Stromal cell of bone marrow (primary cell): ENCODE measurements around the gene LHX6.

Source experiments
- DNase-seq: peaks from one replicate; pipeline ENCODE4 v3.0.0-alpha.2; 2012; ENCODE audit warnings: low read depth

LHX6 gene

DNA sequence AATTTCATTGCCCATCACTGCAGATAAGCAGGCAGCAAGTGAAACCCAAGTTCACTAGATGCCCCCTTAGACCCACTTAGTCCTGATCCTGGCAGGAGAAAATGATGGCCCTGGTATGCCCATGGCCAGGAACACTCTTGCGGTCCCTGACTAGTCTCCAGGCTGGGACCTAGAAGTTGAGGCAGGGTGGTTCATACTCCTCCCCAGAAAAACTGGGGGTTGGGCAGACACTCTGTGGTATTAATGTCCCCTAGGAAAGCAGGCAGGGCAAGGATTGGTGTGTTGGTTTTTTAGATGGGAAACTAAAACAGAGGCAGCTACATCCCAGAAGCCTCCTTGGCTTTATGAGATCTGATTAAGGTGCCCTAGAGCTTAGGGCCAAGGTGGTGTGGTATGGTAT is 13.1 kb downstream of the LHX6 start:
- DNase-seq: no peak

DNA sequence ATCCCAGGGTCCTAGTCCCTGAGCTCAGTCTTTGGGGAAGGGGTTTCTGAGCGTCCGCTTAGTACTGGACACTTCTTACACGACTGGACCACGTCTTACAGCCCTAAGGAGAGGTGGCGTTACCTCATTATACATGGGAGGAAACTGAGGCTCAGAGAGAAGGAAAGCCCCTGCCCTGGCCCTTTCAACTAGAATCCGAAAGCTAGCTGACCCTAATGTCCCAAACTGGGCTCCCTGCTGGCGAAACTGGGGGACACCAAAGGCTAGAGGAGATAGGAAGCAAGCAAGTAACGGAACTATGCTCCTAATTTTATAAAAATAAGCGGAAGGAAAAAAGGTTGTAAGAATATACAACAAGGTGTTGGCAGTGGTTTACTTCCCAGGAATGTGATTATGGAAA is 14.2 kb downstream of the LHX6 start:
- no peak for DNase-seq

DNA sequence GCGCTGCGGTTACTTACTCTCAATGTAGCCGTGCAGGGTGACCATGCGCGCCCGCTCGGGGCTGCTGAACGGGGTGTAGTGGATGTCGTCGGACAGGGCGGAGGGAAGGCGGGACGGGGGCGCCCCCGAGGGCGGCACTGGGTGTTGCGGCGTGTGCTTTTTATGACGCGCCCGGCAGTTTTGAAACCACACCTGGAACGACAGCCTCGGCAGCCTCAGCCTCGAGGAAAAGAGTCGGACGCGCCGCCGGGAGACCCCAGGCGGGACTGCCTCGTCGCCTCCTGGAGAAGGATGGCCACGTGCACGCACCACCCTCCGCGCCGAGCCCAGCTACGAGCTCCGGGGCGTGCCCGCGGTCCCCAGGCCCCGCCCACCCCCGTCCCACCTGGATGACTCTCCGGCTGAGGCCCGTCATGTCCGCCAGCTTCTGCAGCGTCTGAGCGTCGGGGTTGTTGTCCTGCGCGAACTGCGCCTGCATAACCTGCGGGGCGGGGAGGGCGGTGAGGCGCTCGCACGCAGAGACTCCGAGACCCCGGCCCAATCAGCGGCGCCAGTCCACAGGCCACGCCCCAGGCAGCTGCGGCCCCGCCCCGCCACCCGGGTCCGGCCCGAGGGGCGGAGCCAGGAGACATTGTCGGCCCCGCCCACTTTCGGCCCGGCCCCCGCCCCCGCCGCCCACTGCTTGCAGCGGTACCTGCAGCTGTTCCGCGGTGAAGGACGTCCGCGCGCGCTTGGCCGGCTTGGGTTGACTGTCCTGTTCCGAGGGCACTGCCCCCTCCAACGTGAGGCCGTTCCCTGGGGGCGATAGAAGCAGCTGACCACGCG is 15.0 kb downstream of the LHX6 start:
- no peak for DNase-seq

DNA sequence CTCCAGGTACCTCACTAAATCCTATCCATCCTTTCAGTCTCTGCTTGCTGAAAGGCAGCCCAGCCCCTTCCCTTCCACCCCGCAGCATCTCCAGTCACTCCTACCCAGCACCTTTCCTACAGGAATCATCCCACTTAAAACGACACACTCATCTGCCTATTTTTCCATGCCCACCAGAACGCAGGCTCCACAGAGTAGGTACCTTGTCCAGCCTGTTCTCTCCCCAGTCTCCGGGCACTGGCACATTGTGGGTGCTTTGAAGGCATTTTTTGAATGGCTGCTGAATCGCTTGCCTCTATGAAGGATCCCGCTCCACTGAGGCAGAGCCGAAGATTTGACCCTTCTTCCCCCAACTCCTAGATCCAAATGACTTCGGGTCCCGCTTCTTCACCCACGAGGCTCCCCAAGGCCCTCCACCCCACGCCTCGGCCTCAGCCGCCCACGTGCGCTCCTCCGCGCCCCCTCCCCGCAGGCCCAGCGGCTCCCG is 15.6 kb downstream of the LHX6 start:
- DNase-seq: no peak

DNA sequence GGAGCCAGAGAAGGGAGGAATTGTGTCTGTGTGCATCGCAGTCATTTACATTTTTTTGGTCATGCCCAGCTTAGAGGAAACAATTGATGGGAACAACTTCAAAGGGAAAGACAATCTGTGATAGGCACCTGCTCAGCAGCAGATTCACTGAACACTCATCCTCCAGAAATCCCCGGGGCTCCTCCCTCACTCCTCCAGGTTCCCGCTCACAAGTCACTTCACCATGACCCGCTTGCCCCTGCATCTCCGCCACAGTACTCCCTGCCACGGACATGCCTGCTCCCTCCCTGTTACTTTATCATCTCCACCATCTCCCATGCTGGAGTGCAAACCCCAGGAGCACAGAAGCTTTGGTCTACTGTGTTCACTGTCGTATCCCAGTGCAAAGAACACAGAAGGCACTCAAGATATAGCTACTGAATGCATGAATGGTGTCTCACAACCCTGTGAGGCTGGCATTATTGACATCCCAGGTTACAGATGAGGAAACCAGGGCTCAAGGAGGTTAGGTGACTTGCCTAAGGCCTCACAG is 16.2 kb downstream of the LHX6 start:
- no peak for DNase-seq

DNA sequence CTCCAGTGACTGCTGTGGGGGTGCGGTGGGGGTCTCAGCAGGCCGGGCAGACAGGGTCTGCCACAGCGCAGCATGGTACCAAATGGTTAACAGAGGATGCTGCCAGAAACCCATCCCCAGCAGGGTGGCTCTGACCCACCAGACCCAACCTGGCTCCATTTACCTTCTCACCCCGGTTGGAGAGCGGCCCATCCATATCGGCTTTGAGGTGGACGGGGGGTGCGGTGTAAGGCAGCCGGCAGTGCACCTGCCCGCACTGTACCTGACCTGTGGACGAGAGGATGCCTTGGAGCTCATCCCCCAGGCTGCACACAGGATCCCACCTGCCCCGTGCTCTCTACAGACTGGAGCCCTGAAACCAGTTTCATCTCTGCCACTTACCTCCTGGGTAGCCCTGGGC is 19.3 kb downstream of the LHX6 start:
- DNase-seq: no peak

DNA sequence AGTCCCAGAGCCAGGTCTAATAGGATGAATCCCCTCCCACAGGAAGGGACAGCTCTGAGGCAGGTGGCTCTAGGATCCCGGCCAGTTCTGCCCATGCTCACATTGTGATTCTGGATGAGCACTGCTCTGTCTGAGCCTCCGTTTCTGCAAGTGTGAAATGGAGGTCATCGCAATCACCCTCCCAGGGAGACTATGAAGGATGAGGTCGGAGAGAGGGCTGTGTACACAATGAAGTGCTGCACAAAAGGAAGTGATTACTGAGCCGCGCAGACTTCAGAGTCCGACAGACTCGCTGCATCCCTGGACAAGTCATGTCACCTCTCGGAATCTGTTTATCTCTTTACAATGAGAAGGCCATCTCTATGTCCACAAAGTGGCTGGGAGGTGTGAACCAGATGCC is 21.7 kb downstream of the LHX6 start:
- DNase-seq: no peak

DNA sequence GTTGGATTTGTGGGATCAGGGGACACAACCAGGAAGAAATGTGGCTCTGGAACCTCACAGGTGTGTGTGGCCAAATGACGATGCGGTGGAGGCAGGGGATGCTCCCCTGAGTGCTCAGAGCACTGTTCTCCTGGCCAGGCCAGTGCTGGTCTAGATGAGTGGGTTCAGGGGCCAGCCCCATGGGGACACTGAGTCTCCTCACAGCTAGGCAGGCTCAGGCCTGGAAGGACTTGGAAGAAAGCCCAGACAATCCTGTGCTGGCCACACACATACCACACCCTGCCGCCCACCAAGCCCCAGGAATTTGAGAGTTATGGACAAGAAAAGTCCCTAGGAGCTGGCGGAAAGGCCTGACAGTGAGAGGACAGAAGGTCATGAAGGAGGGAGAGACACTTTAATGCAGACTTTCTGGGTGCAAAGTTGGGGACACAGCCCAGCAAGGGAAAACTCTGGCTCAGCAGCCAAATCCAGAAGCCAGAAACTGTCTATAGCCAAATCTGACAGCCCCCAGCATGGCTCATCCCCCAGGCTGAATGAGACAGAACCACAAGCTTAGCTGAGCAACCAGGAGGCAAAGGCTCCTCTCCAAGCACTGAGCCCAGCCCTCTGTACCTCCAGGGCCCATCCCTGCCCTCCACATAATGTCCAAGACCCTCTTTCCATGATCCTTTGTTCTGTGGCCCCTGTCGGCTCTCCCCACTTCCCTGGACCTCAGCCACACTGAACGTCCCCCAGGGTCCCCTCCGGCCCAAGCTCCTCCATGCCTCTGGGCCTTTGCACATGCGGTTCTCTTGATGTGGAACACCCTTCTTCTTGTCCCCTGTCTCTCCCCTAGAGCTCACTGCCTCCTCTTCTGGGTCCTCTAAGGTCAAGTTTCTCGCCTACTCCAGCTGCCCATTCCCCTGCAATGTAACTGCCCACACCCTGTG is 22.4 kb downstream of the LHX6 start:
- peak; percentile 64 for DNase-seq

DNA sequence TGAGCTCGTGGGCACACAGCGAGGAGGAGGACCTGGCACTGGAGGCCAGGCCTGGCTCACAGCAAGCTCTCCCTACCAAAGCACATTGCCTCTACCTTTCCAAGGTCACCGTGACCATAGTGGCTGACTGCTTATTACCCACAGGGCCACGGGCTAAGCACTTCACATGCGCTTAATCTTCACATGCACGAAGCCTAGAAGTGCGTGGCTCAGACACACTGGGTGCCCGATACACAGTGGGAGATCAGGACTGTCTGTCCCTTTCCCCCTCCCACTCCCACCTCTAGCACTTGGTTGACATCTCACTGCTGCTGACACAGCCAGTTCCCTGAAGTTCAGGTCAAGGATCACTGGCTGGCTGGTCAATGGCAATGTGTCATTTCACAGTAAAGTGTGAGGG is 23.6 kb downstream of the LHX6 start:
- DNase-seq: no peak

DNA sequence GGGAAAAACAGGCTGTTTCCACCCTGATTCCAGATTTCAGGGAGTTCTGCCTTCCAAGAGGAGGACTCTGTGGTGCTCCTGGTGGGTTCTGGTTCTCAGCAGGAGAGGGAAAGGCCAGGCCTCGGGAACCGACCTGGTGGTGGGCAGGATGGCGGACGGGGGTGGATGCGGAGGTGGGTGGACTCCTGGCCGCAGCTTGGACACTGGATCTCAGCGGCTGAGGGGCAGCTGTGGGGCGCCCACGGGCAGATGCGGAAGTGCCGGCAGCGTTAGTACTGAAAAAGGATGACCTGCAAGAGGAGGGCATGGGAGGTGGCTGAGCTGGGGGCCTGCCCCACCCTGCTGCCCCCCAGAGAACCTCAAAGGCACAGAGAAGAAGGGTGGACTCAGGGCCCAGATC is 24.3 kb downstream of the LHX6 start:
- no peak for DNase-seq

DNA sequence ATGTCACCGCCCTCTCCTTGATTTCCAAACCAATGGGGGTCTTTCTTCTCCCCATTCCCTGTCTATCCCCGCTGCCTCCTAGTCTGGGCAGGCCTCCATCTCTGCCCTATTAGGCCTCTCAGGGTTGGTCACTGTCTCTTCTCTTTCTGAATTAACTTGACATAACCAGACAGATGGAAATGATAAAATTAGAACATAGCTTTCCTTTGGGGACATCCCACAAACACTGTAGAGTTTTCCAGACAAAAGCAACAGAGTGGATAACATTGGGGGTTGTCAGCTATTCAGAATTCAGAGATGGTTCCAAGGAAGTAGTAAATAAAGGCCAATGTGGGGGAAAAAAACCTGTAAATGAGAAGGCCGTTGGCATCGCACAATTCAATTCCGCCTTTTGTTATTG is 24.7 kb downstream of the LHX6 start:
- DNase-seq: no peak

DNA sequence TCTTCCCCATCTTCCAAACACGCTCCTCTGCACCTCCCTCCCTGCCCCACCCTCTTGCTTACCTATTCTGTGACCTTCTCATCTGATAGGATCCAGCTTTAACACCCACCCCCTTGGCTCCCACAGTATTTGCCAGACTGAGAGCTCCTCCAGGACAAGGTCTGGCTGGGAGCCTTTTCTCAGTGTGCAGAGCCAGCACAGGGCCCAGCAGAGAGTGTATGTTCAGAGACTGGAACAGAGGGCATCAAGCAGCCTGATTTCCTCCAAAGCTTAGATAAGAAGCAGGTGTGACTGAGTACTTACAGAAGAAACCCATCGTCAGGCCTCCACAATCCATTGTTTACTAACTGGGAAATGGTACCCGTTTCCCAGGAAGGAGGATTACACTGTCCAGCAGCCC is 26.6 kb downstream of the LHX6 start:
- DNase-seq: no peak

DNA sequence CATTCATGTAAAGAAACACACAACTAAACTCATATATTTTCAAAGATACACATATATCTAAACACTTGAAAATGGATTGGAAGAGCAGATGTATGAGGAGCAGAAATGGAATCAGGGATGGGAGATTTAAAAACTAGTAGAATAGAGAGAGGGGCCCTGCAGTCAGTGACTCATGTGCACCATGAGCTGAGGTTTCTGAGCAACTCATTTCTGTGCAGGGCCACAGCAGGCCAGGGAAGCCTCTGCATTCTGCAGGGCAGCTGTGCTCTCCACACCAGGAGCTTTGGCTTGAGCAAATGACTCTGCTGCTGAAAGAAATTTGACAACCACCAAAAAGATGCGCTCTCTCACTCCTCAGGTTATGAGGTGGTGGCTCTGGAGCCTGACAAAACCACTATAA is 27.1 kb downstream of the LHX6 start:
- peak; percentile 31 for DNase-seq

DNA sequence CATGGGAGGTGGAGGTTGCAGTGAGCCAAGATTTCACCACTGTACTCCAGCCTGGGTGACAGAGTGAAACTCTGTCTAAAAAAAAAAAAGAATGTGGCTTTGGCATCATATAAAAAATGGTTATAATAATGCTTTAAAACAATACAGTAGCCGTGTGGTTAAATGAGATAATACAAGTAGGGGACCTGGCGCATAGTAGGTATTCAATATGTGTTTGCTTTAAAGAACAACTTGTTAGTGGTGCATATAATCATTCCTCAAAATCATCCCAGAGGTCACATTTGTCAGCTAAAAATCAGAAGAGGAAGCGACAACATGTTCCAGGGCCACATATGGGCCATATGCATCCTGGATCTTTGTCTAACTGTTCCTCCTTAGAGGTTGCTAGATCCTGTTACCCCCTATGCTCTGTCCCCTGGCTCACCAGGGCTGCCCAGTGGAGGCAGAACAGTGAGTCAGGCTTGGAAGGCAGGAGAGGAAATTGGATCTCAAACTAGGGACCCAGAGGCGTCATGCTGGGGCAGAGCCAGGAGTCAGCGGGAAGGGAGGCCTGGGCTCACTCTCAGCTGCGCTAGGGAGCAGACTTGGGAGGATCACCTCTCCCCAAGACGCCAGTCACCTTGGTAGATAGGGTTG is 27.7 kb downstream of the LHX6 start:
- peak; percentile 65 for DNase-seq

DNA sequence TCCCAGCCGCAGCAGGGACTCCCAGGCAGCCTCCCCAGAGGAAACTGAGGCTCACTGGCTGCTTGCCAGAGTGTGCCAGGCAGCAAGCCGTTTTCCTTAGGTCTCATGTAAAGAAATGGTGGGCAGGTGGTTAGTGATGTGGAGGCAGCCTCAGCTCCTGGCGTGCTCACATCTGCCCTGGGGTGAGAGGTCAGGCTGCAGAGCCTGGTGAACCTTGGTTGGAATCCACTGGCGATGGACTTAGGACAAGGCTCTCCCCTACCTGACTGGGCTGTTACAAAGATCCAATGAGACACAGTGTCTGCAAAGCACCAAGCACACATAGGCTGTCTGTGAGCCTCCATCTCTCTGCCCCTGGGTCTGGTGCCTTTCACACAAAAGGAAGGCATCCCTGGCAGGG is 30.9 kb downstream of the LHX6 start:
- no peak for DNase-seq

DNA sequence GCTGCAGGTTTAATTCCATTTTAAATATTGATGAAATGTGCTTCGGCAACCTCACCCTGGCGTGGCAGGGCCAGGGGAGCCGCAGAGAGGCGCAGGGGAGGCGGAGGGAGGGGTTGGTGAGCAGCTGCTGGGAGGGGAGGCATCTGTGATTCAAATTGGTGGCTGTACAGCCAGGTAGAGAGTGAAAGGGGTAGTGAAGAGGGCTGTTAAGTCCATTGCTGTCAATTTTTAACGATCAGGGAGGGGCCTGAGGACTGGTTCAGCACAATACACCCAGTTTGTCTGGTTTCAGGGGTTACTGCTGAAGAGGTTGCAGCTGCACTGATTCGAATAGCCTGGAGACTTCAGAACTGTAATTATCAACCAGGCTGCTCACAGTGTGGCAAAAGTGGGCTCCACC is 31.3 kb downstream of the LHX6 start:
- no peak for DNase-seq

DNA sequence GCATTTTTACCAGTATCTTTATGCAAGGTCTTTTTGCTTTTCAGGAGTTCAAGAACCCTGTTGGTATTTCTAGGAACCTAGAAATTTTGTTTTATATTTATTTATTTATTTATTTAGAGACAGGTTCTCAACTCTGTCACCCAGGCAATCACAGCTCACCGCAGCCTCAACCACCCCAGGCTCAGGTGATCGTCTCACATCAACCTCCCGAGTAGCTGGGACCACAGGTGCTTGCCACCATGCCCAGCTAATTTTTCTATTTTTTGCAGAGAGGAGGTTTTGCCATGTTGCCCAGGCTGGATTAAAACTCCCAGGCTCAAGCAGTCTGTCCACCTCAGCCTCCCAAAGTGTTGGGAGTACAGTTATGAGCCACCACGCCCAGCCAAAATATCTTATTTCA is 32.9 kb downstream of the LHX6 start:
- no peak for DNase-seq

DNA sequence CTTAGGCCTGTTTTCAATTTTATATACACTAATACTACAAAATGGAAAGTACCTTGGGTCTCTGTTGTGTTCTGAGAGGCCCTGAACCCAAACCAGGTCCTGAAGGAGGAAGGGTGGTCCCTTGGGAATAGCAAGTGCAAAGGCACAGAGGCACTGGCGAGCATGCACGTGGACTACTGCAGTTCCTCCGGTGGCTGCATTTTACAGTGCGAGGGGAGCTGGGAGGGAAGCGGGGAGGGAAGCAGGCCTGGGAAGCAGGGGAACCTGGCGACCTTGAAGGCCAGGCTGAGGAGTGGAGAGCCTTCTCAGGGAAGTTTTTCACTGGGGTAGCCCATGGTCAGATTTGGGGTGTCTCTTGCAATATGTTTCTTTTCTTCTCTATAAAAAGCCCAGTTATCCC is 35.1 kb downstream of the LHX6 start:
- DNase-seq: no peak

DNA sequence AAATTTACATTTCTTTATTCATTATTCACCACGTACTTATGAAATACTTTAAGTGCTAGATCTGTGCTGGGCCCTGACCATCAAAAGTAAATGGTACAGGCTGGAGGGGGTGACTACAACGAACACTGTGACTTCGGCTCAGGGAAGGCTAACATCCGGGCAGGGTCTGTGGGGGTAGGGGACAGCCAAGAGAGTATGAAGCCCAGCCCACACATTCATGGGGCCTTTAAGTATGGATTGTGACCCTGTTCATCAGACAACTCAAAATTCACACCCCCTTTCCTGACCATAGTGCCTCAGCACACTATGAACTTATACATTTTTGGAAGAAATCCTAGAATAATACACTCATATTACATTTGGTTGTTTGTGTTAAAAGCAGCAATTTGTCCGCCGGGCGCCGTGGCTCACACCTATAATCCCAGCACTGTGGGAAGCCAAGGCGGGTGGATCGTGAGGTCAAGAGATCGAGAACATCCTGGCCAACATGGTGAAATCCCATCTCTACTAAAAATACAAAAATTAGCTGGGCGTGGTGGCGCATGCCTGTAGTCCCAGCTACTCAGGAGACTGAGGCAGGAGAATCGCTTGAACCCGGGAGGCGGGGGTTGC is 35.7 kb downstream of the LHX6 start:
- no peak for DNase-seq

DNA sequence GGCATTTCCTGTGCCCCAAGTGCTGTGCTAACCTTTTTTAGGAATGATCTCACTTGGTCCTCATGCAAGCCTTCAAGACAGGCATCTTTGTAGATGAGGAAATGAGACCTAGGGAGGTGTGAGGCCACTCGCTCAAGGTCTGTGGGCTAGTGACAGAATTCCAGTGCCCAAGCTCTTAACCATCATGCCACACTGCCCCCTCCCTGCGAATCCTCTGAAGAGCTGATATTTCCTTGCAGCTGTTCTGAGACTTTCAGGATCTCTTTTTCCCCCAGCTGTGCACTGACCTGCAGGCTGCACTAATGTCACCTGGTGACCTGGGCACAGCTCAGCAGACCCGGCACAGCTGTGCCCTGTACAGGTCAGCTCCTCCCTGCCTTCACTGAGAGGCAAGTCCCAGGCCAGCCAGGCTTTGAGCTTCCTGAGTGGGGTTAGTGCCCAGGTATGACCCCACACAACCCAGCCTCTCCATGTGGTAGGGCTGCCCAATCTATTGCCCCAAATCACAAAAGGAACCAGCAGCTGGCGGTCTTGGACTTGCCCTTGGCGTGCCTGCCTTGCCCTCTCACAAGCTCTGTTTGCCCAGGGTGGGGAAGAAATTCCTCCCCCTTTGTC is 36.4 kb downstream of the LHX6 start:
- DNase-seq: no peak

DNA sequence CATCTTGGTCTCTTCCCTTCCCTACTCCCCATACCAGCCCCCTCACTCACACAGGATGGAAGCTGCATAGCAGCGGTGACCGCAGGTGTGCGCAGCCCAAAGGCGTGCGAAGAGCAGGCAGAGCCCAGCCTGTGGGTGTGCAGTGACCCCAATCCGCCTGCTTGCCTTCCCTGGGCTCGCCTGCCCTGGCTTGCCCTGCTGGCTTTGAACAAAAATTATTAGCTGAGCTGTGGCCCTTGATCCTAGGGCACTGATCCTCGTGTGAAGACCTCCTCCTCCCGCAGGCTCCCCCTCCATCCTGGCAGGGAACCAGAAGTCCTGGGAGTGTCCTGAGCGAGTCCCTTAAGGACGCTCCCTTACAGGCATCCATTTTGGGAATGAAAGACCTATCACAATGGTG is 37.2 kb downstream of the LHX6 start:
- no peak for DNase-seq
